ACC112 (cell line): Measurements from ENCODE around the gene SYT9.

Source experiments
- H2AFZ ChIP-seq: fragments of 200-600 bp; sonication (generic); one replicate; pipeline ENCODE4 v1.6.0; 2017; ENCODE audit warnings: antibody characterized with exemption, low read length; ENCODE audit not compliant: unreplicated experiment
- H3K27ac ChIP-seq: fragments of 200-600 bp; sonication (generic); 2 replicates; pipeline ENCODE4 v1.5.1; 2014; ENCODE audit warnings: low read depth, mild to moderate bottlenecking, antibody characterized with exemption, low read length, moderate library complexity
- H3K27me3 ChIP-seq: fragments of 200-600 bp; sonication (generic); 2 replicates; pipeline ENCODE4 v1.6.1; 2014; ENCODE audit warnings: mild to moderate bottlenecking, antibody characterized with exemption, low read length, moderate library complexity, mixed read lengths; ENCODE audit not compliant: insufficient read depth
- H3K36me3 ChIP-seq: fragments of 200-600 bp; sonication (generic); 2 replicates; pipeline ENCODE4 v1.6.1; 2016; ENCODE audit warnings: mild to moderate bottlenecking, antibody characterized with exemption, low read length, moderate library complexity, mixed read lengths; ENCODE audit not compliant: insufficient read depth
- H3K4me1 ChIP-seq: fragments of 200-600 bp; sonication (generic); one replicate; pipeline ENCODE4 v1.6.1; 2016; ENCODE audit warnings: low read length, mixed read lengths; ENCODE audit not compliant: insufficient read depth, unreplicated experiment, control insufficient read depth
- H3K4me3 ChIP-seq: fragments of 200-600 bp; sonication (generic); 2 replicates; pipeline ENCODE4 v1.5.1; 2014; ENCODE audit warnings: mild to moderate bottlenecking, low read depth, low read length
- H3K79me2 ChIP-seq: fragments of 200-600 bp; sonication (generic); one replicate; pipeline ENCODE4 v1.6.0; 2016; ENCODE audit warnings: low read length; ENCODE audit not compliant: control insufficient read depth, unreplicated experiment, insufficient read depth

The SYT9 gene

GRCh38 chr11:7422544-7423331 lies 171.0 kb downstream of the SYT9 start:
- Histone ChIP-seq H3K27me3 (peaks cover 12% of the 10 kb centered on the region; the same call in 1 of the 2 replicates), H2AFZ (no peak overlapping the region), H3K27ac (no peak overlapping the region), H3K79me2 (no peaks in the 10 kb centered on the region), H3K4me1 (no peaks in the 10 kb centered on the region), H3K36me3 (no peaks in the 10 kb centered on the region), H3K4me3 (no peak overlapping the region)

- H3K27me3 ChIP-seq: peaks cover 12% of the 10 kb centered on the region; the same call in 1 of the 2 replicates
- no peaks in the 10 kb centered on the region for H3K79me2 ChIP-seq
- no peak overlapping the region for H3K27ac ChIP-seq
- H3K36me3 ChIP-seq: no peaks in the 10 kb centered on the region
- H2AFZ ChIP-seq: no peak overlapping the region
- no peak overlapping the region for H3K4me3 ChIP-seq
- H3K4me1 ChIP-seq: no peaks in the 10 kb centered on the region
These were observed 172.2 kb downstream of the SYT9 start for GRCh38 chr11:7423946-7424345.

DNA sequence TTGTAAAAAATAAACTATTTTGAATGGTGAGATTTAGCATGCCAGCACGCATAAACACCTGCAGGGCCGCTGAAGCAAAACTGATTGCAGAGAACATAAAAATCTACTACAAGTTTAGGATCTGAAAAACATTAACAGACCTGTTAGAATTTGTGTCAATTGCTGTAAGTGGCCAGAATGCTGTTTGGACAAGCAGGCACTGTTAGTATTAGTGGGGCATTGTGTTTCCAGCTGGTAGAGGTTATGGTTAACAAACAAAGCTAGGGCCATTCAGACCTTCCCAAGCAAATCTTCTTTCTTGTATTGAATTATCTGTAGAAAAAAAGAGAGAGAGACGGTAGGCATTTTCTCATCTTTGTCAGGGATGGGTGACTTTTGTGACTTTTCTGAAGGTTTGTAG lies 176.0 kb downstream of the SYT9 start:
- Histone ChIP-seq H3K27ac (no peak overlapping the region), H3K4me3 (no peak overlapping the region), H3K79me2 (no peaks in the 10 kb centered on the region), H3K4me1 (no peaks in the 10 kb centered on the region), H3K36me3 (no peaks in the 10 kb centered on the region), H2AFZ (no peak overlapping the region), H3K27me3 (peaks cover 12% of the 10 kb centered on the region; the same call in 1 of the 2 replicates)

DNA sequence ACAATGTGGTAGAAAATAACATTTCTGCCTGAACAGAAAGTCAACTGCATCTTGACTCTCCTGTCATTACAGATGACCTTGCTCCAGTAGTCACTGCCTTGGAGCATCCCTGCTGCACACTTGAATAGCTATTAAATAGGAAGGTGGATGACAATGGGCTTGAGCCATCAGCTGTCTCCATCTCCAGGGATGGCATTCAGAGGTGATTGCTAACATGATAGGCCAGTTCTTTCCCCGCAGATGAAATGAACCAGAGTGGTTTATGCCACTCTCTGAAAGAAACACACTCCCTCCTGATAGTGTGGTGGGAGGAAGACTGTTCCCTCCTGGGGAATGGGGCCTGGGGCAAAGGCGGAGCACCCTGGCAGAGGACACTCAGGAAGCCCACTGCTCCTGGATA lies 176.5 kb downstream of the SYT9 start:
- H3K27me3 ChIP-seq: peaks cover 12% of the 10 kb centered on the region; the same call in 1 of the 2 replicates
- no peaks in the 10 kb centered on the region for H3K4me1 ChIP-seq
- H3K36me3 ChIP-seq: no peaks in the 10 kb centered on the region
- no peak overlapping the region for H3K4me3 ChIP-seq
- no peak overlapping the region for H3K27ac ChIP-seq
- no peaks in the 10 kb centered on the region for H3K79me2 ChIP-seq
- no peak overlapping the region for H2AFZ ChIP-seq

DNA sequence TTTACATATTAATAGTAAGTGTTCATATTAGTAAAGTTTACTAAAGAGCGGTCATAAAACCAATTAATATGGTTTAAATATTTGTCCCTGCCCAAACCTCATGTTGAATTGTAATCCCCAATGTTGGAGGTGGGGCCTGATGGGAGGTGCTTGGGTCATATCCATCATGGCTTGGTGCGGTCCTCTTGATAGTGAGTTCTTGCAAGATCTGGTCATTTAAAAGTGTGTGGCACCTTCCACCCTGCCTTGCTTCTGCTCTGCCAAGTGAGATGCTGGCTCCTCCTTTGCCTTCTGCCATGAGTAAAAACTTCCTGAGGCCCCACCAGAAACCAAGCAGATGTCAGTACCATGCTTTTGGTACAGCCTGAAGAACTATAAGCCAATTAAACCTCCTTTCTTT lies 178.8 kb downstream of the SYT9 start:
- H2AFZ ChIP-seq: no peak overlapping the region
- H3K27me3 ChIP-seq: peaks cover 8% of the 10 kb centered on the region; the same call in 1 of the 2 replicates
- no peak overlapping the region for H3K27ac ChIP-seq
- no peaks in the 10 kb centered on the region for H3K4me1 ChIP-seq
- no peaks in the 10 kb centered on the region for H3K79me2 ChIP-seq
- no peaks in the 10 kb centered on the region for H3K36me3 ChIP-seq
- H3K4me3 ChIP-seq: no peak overlapping the region

DNA sequence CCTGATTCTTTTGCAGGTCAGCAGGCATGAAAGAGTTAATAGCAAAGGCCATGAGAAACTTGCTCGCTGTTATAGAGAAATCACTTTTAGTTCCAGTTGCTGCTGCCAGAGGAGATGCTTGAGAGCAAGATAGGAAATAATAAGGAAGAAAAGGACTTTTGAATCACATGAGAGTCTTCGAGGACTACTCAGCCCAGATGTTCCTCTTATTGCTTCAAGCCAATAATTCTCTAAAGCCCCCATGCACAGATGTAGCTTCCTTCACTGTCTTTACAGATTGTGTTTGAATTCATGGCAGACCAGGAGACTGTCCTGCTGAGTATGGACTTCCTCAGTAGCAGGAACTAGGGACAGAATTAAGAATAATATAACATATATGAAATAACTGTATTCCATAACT lies 183.5 kb downstream of the SYT9 start:
- H3K79me2 ChIP-seq: no peaks in the 10 kb centered on the region
- H3K4me1 ChIP-seq: no peaks in the 10 kb centered on the region
- H3K4me3 ChIP-seq: no peak overlapping the region
- no peaks in the 10 kb centered on the region for H3K27me3 ChIP-seq
- H2AFZ ChIP-seq: no peak overlapping the region
- no peaks in the 10 kb centered on the region for H3K36me3 ChIP-seq
- no peak overlapping the region for H3K27ac ChIP-seq

DNA sequence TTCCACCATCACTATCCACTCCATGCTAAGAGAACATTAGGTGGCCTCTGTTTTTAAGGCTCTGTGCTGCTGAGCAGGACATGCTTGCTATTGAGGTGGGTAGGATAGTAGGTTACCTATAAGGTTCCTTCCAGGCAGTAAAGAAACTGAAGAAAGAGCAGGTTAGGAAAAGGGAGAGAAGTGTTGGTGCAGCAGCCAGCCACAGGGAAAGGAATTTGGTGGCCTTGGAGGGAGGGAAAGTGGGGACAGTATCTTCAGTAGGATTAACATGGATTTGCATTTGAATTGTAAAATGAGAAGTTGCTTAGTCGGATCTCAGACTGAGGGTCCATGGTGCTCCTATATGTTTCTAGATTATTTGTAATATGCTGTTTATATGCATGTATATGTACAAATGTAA lies 184.4 kb downstream of the SYT9 start:
- H3K27me3 ChIP-seq: no peaks in the 10 kb centered on the region
- H3K4me1 ChIP-seq: no peaks in the 10 kb centered on the region
- no peak overlapping the region for H3K4me3 ChIP-seq
- H3K79me2 ChIP-seq: no peaks in the 10 kb centered on the region
- no peak overlapping the region for H3K27ac ChIP-seq
- no peak overlapping the region for H2AFZ ChIP-seq
- H3K36me3 ChIP-seq: no peaks in the 10 kb centered on the region

GRCh38 chr11:7436657-7437056 lies 185.0 kb downstream of the SYT9 start:
- H2AFZ ChIP-seq: no peak overlapping the region
- H3K4me3 ChIP-seq: no peak overlapping the region
- H3K27me3 ChIP-seq: no peaks in the 10 kb centered on the region
- no peak overlapping the region for H3K27ac ChIP-seq
- no peaks in the 10 kb centered on the region for H3K36me3 ChIP-seq
- H3K4me1 ChIP-seq: no peaks in the 10 kb centered on the region
- H3K79me2 ChIP-seq: no peaks in the 10 kb centered on the region

DNA sequence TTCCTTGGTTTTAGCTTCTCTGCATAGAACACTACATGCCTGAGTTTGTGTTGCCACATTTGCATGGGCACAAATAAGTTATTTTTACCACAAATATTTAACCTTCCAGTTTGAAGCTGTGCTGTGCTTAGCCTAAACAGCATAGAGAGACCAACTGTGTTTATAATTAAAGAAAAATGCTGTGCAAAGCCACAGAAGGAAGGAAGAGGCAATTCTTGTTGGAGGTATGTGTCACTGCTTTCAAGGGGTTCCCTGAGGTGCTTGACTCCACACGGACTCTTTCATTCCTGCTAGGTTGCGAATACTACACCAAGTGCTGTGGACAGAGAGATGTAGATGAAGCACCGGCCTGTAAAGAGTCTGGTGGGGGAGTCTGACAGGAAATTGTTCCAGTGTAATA lies 186.0 kb downstream of the SYT9 start:
- Histone ChIP-seq H2AFZ (no peak overlapping the region), H3K36me3 (no peaks in the 10 kb centered on the region), H3K27ac (no peak overlapping the region), H3K27me3 (no peaks in the 10 kb centered on the region), H3K4me3 (no peak overlapping the region), H3K4me1 (no peaks in the 10 kb centered on the region), H3K79me2 (no peaks in the 10 kb centered on the region)

DNA sequence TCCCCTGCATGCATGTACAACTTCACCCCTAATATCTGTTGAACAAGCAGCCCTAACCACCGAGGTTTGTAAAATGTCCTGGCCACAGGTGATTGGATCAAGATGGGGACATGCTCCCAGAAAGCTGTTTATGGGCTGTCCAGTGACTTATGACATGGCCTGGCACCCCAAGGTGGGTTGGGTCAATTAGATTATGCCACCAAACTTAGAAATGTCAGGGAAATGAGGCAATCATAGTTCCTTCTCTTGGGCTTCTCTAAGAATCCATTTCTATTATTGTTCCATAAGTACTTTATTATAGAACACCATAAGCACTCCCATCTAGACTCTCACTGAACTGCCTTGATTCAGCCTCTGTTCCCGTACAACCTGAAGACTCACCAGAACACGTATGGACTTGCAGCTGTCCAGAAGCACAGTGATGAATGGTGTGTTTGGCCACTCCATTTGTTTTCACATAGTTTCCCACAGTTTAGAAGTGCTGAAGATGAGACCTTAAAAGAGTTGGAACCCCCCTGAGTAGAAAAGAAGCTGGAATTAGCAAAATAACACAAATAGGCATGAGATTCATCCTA lies 188.1 kb downstream of the SYT9 start:
- Histone ChIP-seq H3K4me1 (no peaks in the 10 kb centered on the region), H3K27ac (no peak overlapping the region), H2AFZ (no peak overlapping the region), H3K4me3 (no peak overlapping the region), H3K36me3 (no peaks in the 10 kb centered on the region), H3K27me3 (peaks cover 10% of the 10 kb centered on the region; the same call in 1 of the 2 replicates), H3K79me2 (no peaks in the 10 kb centered on the region)

GRCh38 chr11:7442588-7443215 lies 191.0 kb downstream of the SYT9 start:
- Histone ChIP-seq H2AFZ (no peak overlapping the region), H3K27me3 (peaks cover 11% of the 10 kb centered on the region; the same call in 1 of the 2 replicates), H3K4me1 (no peaks in the 10 kb centered on the region), H3K36me3 (no peaks in the 10 kb centered on the region), H3K79me2 (no peaks in the 10 kb centered on the region), H3K27ac (no peak overlapping the region), H3K4me3 (no peak overlapping the region)
